HepG2 (cell line): Measurements from ENCODE around the gene ARL15. TPM values are rescaled to one million over a fixed set of nuclear protein-coding genes. Genes with fewer than 3 reads are reported as not detected.
A peak's percentile ranks its signal among the peaks of the same experiment; 100 is the strongest.

Experiments
- ATAC-seq: fragments of 200-7000 bp; cut with Tn5 transposase; 3 replicates; pipeline ENCODE4 v1.9.1; 2020; ENCODE audit warnings: mild to moderate bottlenecking, moderate library complexity
- BruUV-seq: library from RNA; stranded (reverse); fragments of 400-500 nt; replicated peaks from 2 replicates; lab custom pipeline; 2021; lab: Mats Ljungman, UMichigan
- CTCF ChIA-PET: fragments of 300-600 bp; formaldehyde crosslinking; extraction: SDS; loops from one replicate; lab custom pipeline; 2021; ENCODE audit warnings: low total read pairs, inconsistent platforms, low intra/inter-chr PET ratio; lab: Yijun Ruan, JAX
- POLR2A ChIA-PET: fragments of 350-600 bp; sonication (Branson Sonifier 250); formaldehyde crosslinking; loops from one replicate; lab custom pipeline; 2020; ENCODE audit warnings: antibody characterized with exemption, inconsistent platforms; lab: Yijun Ruan, JAX
- DNase-seq: peaks from one replicate; pipeline ENCODE4 v3.0.0-alpha.2; 2015; ENCODE audit warnings: low spot score
- FAIRE-seq: peaks from 3 replicates; lab custom pipeline; 2011; peaks lifted over from hg19 to GRCh38; lab: Jason Lieb, UNC
- H2AFZ ChIP-seq: one replicate; pipeline ENCODE4 v1.6.1; 2011; ENCODE audit warnings: low read length, inconsistent platforms
- H3K27ac ChIP-seq: fragments of 300-600 bp; 3 replicates; pipeline ENCODE4 v1.8.0; 2011; ENCODE audit warnings: mixed run types, mild to moderate bottlenecking, mixed read lengths, low read length, inconsistent platforms; ENCODE audit not compliant: insufficient read depth; ENCODE audit errors: extremely low read length
- H3K27me3 ChIP-seq, 2 experiments: fragments of 200-600 bp in 1 of 2; 2 replicates in 1 of 2; 3 replicates in 1 of 2; pipeline versions ENCODE4 v1.6.0 to v1.8.0; 2011; ENCODE audit warnings: low read length in 2 of 2, mild to moderate bottlenecking in 2 of 2, moderate library complexity in 2 of 2, inconsistent platforms in 1 of 2; ENCODE audit not compliant: insufficient read depth in 2 of 2, control insufficient read depth in 1 of 2
- H3K36me3 ChIP-seq, 2 experiments: fragments of 200-600 bp in 1 of 2; replicated peaks in 1 of 2; 2 replicates in 1 of 2; 3 replicates in 1 of 2; pipeline versions ENCODE4 v1.5.1 to v1.8.0; 2011; ENCODE audit warnings: low read length in 2 of 2, inconsistent platforms in 1 of 2; ENCODE audit not compliant: insufficient read depth in 2 of 2, control insufficient read depth in 1 of 2
- H3K4me1 ChIP-seq: 2 replicates; pipeline ENCODE4 v1.5.1; 2012; ENCODE audit warnings: low read length, inconsistent platforms; ENCODE audit not compliant: insufficient read depth
- H3K4me2 ChIP-seq: 2 replicates; pipeline ENCODE4 v1.6.0; 2011; ENCODE audit warnings: low read depth, low read length, inconsistent platforms
- H3K4me3 ChIP-seq, 3 experiments: fragments of 200-600 bp in 1 of 3; sonication (generic), shearing (Covaris generic) in 1 of 3; replicated peaks in 1 of 3; 2 replicates each; pipeline ENCODE4 v1.5.1; 2011 to 2016; ENCODE audit warnings: low read length in 3 of 3, inconsistent platforms in 2 of 3, low read depth in 2 of 3, mild to moderate bottlenecking in 2 of 3, control low read depth in 1 of 3, mixed read lengths in 1 of 3; ENCODE audit not compliant: insufficient read depth in 1 of 3
- H3K79me2 ChIP-seq: one replicate; pipeline ENCODE4 v1.6.1; 2011; ENCODE audit warnings: low read length, inconsistent platforms; ENCODE audit not compliant: insufficient read depth
- H3K9ac ChIP-seq: 2 replicates; pipeline ENCODE4 v1.6.0; 2011; ENCODE audit warnings: mild to moderate bottlenecking, low read depth, low read length, inconsistent platforms; ENCODE audit not compliant: insufficient read depth
- H3K9me3 ChIP-seq: 2 replicates; pipeline ENCODE4 v1.5.1; 2012; ENCODE audit warnings: mild to moderate bottlenecking, low read length
- H4K20me1 ChIP-seq: 2 replicates; pipeline ENCODE4 v1.6.0; 2011; ENCODE audit warnings: inconsistent platforms, mild to moderate bottlenecking, low read length, moderate library complexity; ENCODE audit not compliant: insufficient read depth
- LCORL ChIP-seq, 2 experiments: fragments of 450-650 bp in 1 of 2; sonication (generic) in 1 of 2; formaldehyde crosslinking in 1 of 2; IDR thresholded peaks; 2 replicates each; pipeline versions ENCODE4 v1.5.0 to v1.6.1; 2017 to 2020; ENCODE audit warnings: antibody characterized with exemption in 1 of 2, missing genetic modification reagents in 1 of 2
- SP140L ChIP-seq: sonication (generic); formaldehyde crosslinking; IDR thresholded peaks from 2 replicates; pipeline ENCODE4 v1.4.0; 2020; ENCODE audit warnings: missing genetic modification reagents, borderline replicate concordance
- ZFP36L2 ChIP-seq: sonication (generic); formaldehyde crosslinking; IDR thresholded peaks from 2 replicates; pipeline ENCODE4 v1.4.0; 2020; ENCODE audit warnings: missing genetic modification reagents
- ZNF326 ChIP-seq: sonication (generic); formaldehyde crosslinking; IDR thresholded peaks from 2 replicates; pipeline ENCODE4 v1.4.0; 2020; ENCODE audit warnings: missing genetic modification reagents, borderline replicate concordance
- ZNF737 ChIP-seq: sonication (generic); formaldehyde crosslinking; IDR thresholded peaks from 2 replicates; pipeline ENCODE4 v1.5.0; 2020; ENCODE audit warnings: missing genetic modification reagents, mild to moderate bottlenecking, borderline replicate concordance
- ZNF788 ChIP-seq: sonication (generic); formaldehyde crosslinking; IDR thresholded peaks from 2 replicates; pipeline ENCODE4 v1.5.0; 2020; ENCODE audit warnings: mild to moderate bottlenecking, missing genetic modification reagents, borderline replicate concordance
- WGBS: methylation state at CpG from one replicate; pipeline ENCODE4 v1.1.6; 2017; ENCODE audit warnings: low lambda C conversion rate; 5-methylcytosine and 5-hydroxymethylcytosine counted together
- in situ Hi-C: cut with HindIII; loops from 2 replicates; pipeline ENCODE4 v1.10.0; 2017; ENCODE audit warnings: low pct_unique_long_range_greater_than_20kb; ENCODE audit not compliant: extremely low pct_ligation_motif_present
- intact Hi-C: fragments of 100-400 bp; cut with micrococcal nuclease; formaldehyde crosslinking; loops from one replicate; pipeline ENCODE4 v1.10.0; 2022; ENCODE audit not compliant: unreplicated experiment
- polyA plus RNA-seq, 8 experiments: library from polyadenylated mRNA; depleted of rRNA in 3 of 8; stranded (reverse) in 7 of 8; unstranded in 1 of 8; fragments of >200 nt; fragmentation: Illumina TruSeq in 4 of 8; extraction: Trizol in 4 of 8; gene quantifications; 2 replicates each; pipeline versions ENCODE4 v1.2.1 to v1.2.3, GENCODE V29; 2011 to 2016; ENCODE audit warnings: low read depth in 4 of 8, missing spikeins in 1 of 8, mixed read lengths in 1 of 8; ENCODE audit not compliant: insufficient read depth in 1 of 8
- total RNA-seq, 5 experiments: library from RNA; depleted of rRNA; stranded (reverse); fragments of >200 nt; fragmentation: Illumina TruSeq; extraction: Trizol; gene quantifications; 2 replicates each; pipeline ENCODE4 v1.2.3, GENCODE V29; 2016; ENCODE audit warnings: low read depth in 1 of 5

Gene ARL15
- total and polyA plus RNA-seq, 2 of the 13 experiments (the other 11 are each of a cell fraction or from before 2014, with no cell fraction given), result 2.5 to 7.7 TPM

DNA sequence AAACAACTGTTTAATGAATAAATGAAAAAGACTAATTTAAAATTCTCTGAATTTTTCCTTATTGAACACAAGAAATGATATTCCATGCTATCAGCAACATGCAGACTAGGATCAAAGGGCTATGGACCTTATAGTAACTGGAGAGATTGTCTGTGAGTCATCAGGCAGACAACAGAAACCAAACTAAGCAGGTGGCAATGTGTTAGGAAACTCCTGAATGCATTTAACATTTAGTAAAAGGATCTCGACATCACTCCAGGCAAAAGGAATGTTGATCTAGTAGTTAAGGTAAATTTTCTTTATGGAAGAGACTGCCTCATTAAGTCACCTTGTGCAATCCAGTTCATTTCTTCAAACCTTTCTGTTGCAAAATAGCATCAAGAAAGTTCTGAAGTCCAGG, 58.4 kb downstream of the ARL15 start:
- in situ Hi-C loops (loop anchor here (5.0 kb wide), 1 partner anchor 165 kb away; no protein-coding TSS in a partner anchor), intact Hi-C loops (loop anchor here (5.0 kb wide), 1 partner anchor 60 kb away; the partner anchor contains the start of gene ARL15)
- Histone ChIP-seq H3K9ac (no peak overlapping the region), H3K4me1 (no peaks in the 10 kb centered on the region), H3K79me2 (no peaks in the 10 kb centered on the region), H4K20me1 (no peaks in the 10 kb centered on the region), H3K36me3 (no peaks in the 10 kb centered on the region), H3K27ac (no peak overlapping the region), H2AFZ (no peak overlapping the region), H3K4me3 (no peak overlapping the region), H3K9me3 (no peaks in the 10 kb centered on the region), H3K4me2 (no peak overlapping the region), H3K27me3 (no peaks in the 10 kb centered on the region)
- BruUV-seq, result no TSS peak
- WGBS, result 0% methylated on average over 1 of the region's 1 CpG
- DNase-seq, result no peak
- ChIA-PET CTCF (no interaction called here), POLR2A (no interaction called here)
- no peak; the same call in 2 of the 3 replicates for ATAC-seq
- FAIRE-seq, result no peak
- TF ChIP-seq ZNF737 (CRISPR knock-in tag), result no peak
- TF ChIP-seq ZNF326, result no peak

DNA sequence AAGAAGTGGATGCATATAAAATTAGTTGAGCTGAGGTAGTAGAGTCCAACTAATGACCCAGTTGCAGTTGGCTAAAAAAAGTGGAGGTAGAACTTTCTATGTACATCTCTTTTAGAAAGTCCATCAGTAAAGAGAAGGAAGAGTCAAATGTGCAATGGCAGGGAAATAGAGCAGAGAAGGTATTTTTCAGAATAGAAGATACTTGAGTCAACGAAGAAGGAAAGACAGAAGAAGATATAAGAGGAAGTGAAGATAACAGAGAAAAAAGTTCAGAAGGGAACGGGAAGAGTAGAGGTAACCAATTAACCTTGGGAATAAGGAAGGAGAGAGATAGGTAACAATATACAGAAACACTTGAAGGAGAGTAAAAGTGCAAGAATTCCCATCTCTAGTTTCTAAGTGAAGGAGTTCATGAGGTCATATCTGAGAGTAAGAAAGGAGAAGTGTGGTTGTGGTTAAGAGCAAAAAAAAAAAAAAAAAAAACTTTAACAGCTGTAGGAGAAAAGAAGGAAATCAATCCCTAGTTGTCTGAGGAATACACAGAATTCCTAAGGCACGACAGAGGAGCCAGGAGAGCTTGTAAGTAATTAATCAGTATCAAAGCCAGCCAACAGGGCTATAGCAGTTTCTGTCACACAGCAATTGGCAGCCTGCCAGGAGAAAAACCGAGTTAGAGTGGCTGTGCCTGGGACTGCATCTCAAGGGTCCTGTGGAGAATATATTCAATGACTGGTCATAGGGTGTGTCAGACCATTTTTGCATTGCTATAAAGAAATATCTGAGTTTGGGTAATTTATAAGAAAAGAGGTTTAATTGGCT, 61.0 kb downstream of the ARL15 start:
- no peaks in the 10 kb centered on the region for H3K79me2 ChIP-seq
- no peak for FAIRE-seq
- ATAC-seq, result no peak
- no peak overlapping the region for H3K9ac ChIP-seq
- ChIA-PET POLR2A (no interaction called here), CTCF (no interaction called here)
- no peak overlapping the region for H3K27ac ChIP-seq
- no peak for DNase-seq
- no peak overlapping the region for H2AFZ ChIP-seq
- 39% methylated on average over 4 of the region's 4 CpGs for WGBS
- TF ChIP-seq SP140L (CRISPR knock-in tag) (no peak), ZNF788 (CRISPR knock-in tag) (no peak), ZFP36L2 (CRISPR knock-in tag) (no peak), LCORL (IDR thresholded peaks at IDR 0.05) (peak; percentile 79), LCORL (CRISPR knock-in tag; IDR thresholded peaks at IDR 0.05) (no peak)
- H3K4me2 ChIP-seq, result no peak overlapping the region
- H3K36me3 ChIP-seq, result no peaks in the 10 kb centered on the region
- no peaks in the 10 kb centered on the region for H4K20me1 ChIP-seq
- H3K4me1 ChIP-seq, result no peaks in the 10 kb centered on the region
- in situ Hi-C loops (loop anchor here (5.0 kb wide), 1 partner anchor 168 kb away; no protein-coding TSS in a partner anchor), intact Hi-C loops (loop anchor here (5.0 kb wide), 1 partner anchor 63 kb away; the partner anchor contains the start of gene ARL15)
- H3K27me3 ChIP-seq, result no peaks in the 10 kb centered on the region
- BruUV-seq, result no TSS peak
- H3K9me3 ChIP-seq, result no peaks in the 10 kb centered on the region
- H3K4me3 ChIP-seq, result no peak overlapping the region
